ENCODE measurements around the gene APPBP2.
"Not testable (repeated sequence)": the region's sequence is repeated elsewhere in the genome, so short reads cannot be mapped to it uniquely, and the experiment has no call there.

The APPBP2 gene

DNA sequence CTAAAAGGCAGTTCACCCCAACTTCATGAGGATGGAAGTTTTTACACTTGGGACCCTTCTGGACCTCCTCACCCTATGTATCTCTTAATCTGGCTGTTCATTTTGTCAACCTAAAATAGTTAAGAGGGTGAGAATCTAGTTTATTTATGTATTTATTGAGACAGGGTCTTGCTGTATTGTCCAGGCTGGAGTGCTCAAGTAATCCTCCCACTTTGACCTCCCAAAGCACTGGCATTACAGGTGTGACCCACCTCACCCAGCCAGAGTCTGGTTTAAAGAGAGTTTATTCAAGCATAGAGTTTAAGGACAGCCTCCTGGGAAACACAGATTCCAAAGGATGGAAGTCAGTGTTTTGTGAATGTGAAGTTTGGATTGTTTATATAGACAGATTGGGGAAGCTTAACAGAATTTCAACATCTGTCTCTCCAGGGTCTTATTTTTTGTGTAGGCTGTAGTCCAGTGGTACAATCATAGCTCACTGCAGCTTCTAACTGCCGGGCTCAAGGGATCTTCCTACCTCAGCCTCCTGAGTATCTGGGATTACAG, 8.0 kb upstream of the APPBP2 start:
- no peak for DNase-seq (ENCODE audit: low read depth in 2 of 2)

DNA sequence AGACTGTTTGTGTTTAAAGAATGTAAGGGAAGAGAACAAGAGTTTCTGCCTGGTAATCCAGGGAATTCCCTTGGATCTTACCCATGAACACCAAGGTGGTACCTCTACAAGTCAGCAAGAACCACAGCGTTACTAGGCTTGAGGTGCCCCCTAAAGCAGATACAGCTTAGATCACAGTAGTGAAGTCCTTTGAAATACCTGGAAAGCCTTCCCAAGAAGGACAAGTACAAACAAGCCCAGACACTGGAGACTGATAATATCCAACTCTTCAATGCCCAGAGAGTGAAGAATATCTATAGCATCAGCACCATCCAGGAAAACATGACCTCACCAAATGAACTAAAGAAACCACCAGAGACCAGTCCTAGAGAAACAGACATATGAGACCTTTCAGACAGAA, 3.8 kb upstream of the APPBP2 start:
- no peak for DNase-seq (ENCODE audit: low read depth in 2 of 2)

DNA sequence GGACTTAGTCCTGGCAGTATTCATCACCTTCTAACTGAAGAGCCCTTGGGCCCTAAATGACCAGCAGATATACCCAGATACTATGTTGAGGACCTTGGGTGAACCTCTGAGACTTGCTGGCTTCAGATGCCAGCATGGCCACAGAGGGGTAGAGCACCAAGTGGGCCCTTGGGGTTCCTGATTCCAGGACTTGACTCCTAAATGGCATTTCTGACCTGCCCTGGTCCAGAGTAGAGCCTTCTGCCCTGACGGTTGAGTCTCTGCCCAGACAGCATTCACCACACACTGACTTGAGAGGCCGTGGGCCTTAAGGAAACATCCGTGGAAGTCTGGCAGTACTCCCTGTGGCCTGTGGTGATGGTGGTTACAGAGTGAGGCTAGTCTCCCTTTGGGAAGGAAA, 2.8 kb upstream of the APPBP2 start:
- no peak for DNase-seq (ENCODE audit: low read depth in 2 of 2)

DNA sequence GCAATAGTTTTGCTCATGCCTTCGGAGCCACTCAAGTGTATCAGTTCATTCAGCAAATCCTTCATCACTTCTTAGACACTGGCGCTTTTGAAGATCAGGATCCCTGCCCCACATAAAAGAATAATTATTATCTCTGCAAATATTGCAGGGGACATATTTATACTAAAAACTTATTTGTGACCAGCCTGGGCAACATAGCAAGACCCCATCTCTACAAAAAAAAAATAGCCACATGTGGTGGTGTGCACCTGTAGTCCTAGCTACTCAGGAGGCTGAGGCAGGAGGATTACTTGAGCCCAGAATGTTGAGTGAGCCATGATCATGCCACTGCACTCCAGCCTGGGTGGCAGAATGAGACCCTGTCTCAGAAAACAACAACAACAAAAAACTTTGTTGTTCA, 1.7 kb upstream of the APPBP2 start:
- DNase-seq (ENCODE audit: low read depth in 2 of 2) = no peak

DNA sequence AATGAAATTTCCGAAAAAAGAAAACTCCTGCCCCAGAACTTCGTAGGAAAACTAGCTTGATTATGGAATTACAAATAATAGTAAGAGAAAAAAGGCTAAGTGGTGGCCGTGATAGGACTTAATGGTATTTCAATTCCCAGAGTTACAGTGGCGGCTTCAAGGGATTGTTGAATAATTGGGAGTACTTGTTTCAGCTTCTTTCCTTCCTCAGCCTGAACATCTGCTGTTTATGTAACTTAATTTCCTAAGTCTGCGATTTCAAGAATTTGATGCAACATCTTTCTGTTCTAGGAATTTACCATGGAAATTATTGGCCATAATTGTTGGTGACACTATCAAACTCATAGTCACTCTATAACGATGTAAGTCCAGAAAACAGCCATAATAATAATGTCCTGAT, 684 bp upstream of the APPBP2 start:
- DNase-seq (ENCODE audit: low read depth in 2 of 2) = no peak

DNA sequence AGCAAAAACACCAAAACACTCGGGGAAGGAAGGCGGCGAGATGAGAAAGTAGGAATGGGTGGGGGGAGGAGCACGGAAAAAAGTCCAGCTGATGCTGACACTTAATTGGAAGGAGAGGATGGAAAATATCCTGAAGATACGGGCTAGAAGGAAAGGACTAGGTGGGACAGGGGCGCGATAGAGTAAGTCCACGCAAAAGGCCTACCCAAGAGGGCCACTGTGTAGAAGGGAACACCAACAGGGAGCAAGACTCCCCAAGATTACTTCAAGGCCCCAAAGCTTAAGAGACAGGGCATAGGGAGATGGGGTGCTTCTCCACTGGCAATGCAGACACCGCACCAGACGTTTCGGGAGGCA, 736 bp downstream of the APPBP2 start:
- DNase-seq (ENCODE audit: low read depth in 2 of 2) = no peak

DNA sequence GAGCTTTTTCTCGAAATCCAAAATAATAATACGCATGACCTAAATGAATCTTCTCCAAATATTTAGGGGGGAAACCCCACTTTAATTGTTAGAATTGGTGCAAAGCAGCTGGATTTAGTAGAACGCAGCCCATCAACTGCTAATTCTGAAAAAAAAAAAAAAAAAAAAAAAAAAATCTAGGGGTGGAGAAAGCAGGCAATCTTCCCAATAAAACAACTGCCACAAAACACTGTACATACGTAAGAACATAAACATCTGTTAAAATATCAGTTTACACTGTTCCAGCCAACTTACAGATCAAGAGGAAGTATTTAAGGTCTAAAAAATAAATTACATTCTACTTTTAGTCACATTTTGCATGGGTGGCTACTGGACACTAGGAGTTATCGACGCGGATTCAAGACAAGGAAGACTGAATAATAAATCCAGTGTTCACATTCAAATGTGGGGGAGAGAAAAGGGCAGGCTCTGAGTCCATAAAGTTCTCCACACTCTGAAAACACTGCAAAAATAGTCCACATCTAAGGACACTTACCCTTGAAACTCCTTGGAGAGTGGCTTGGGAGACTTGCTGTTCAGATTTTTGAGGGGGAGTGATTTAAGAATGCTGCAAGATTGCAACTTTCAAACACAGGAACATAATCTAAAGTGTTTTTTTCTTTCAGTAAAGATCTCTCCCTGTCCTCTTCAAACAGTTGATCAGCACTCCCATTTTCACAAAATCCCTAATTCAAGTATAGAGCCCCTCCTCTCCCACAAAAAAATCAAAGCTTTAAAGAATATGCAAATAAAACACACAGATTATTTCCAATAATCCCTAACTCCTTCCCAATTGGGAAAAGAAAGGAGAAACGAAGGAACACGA, 1.3 kb downstream of the APPBP2 start:
- no peak for DNase-seq (ENCODE audit: low read depth in 2 of 2)

DNA sequence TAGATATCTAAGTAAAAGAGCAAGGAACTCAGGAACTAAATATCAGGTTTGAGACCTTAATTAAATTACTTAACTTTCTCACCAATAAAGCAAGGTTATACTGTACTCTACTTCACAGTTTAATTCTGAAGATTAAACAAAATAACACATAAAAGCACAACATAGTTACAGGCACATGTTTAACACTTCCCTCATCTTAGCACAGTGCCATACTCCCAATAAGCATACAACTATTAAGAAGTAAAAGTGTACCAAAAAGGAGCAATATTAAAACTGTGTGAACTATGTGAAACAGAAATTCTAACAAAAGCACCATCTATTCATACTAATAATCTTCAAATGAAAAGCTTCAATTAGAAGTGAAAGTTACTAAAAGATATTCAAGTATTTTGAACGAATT, 2.2 kb downstream of the APPBP2 start:
- no peak for DNase-seq (ENCODE audit: low read depth in 2 of 2)

DNA sequence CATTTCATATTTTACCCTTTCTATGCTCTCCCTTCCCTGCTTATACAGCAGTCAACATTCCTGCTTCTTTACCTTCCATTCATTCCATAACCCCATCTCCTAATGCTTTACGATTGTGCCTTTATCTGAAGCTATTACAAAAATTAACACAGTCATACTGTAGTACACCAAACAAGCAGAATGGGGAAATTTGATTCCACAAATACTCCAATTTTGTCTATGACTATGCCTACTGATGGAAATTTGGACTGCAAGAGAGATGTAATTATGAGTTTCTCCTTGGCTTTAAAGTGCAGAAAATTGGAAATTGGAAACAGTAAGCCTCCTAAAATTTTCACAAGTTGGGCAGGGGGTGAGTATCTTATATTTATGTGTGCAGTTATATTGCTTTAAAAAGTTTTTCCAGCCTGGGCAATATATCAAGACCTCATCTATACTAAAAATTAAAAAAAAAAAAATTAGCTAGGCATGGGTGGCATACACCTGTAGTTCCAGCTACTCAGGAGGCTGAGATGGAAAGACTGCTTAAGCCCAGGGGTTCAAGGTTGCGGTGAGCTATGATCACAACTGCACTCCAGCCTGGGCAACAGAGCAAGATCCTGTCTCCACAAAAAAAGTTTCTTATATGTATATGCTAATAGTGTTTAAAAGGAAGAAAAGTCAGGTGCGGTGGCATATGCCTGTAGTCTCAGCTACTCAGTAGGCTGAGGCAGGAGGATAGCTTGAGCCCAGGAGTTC, 3.0 kb downstream of the APPBP2 start:
- no peak for DNase-seq (ENCODE audit: low read depth in 2 of 2)

DNA sequence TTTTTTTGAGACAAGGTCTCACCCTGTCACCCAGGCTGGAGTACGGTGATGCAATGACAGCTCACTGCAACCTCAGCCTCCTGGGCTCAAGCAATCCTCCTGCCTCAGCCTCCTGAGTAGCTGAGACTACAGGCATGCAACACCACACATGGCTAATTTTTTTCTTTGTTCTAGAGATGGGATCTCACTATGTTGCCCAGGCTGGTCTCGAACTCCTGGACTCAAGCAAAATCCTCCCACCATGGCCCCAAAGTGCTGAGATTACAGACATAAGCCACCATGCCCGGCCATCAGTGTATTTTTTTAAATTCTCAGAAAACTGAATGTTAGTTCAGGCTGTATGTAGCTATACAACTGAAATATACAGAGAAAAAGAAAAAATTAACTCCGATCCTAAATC, 6.2 kb downstream of the APPBP2 start:
- DNase-seq (ENCODE audit: low read depth in 2 of 2) = no peak

DNA sequence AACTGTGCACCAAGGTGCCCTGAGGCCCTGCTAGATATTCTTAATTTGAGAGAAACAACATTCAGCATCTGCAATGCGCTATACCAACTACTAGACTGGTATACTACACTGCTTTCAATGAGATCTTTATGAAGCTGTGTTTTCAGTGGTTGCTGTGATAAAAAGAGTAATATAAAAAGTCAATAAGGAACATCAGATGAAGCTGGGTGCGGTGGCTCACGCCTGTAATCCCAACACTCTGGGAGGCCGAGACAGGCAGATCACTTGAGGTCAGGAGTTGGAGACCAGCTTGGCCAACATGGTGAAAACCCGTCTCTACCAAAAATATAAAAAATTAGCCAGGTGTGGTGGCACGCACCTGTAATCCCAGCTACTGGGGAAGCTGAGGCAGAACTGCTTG, 10.4 kb downstream of the APPBP2 start:
- DNase-seq (ENCODE audit: low read depth in 2 of 2) = not testable (repeated sequence)

DNA sequence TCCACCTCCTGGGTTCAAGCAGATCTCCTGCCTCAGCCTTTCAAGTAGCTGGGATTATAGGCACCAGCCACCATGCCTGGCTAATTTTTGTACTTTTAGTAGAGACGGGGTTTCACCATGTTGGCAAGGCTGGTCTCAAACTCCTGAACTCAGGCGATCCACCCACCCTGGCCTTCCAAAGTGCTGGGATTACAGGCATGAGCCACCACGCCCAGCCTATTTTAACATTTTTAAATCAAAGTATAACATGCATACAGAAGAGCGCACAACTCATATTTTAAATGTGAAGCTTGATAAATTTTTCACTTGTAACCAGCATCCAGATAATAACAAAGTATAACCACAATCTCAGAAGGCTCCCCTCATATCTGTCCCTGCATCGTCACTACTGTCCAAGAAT, 10.8 kb downstream of the APPBP2 start:
- DNase-seq (ENCODE audit: low read depth in 2 of 2) = not testable (repeated sequence)

DNA sequence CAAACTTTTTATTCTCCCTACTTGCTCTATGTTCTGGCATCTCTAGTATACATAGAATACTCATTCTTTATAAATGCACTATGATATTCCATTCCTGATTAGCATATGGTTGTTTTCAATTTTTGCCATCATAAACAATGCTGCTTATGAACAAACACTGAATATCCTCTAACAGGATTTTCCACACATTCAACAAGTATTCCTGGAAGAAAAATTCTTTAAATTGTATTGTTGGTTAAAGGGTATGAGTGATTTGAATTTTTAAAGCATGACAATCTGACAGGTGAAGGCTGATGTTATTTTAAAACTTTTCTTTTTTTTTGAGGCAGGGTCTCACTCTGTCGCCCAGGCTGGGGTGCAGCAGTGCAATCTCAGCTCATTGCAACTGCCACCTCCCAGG, 11.5 kb downstream of the APPBP2 start:
- no peak for DNase-seq (ENCODE audit: low read depth in 2 of 2)

DNA sequence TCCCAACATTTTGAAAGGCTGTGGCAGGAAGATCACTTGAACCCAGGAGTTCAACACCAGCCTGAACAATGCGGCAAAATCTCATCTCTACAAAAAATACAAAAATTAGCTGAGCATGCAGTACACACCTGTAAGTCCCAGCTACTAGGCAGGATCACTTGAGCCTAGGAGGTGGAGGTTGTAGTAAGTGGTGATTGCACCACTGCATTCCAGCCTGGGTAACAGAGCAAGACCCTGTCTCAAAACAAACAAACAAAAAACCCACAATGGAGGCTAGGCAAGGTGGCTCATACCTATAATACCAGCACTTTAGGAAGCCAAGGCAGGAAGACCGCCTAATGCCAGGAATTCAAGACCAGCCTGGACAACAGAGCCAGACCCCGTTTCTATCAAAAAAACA, 12.0 kb downstream of the APPBP2 start:
- no peak for DNase-seq (ENCODE audit: low read depth in 2 of 2)

DNA sequence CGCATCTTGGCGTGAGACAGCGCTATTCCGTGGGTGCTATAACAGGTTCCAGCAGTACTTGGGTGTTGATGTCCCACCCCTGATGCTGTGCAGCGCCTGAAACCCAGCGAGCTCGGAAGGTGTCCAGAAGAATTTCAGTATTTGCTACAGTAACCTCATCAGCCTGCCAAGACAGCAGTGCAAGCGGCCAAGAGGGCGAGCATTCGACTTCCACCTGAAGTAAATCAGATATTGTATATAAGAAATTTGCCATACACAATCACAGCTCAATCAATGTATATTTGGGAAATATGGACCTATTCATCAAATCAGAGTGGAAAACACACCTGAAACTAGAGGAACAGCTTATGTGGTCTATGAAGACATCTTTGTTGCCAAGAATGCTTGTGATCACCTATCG, 13.0 kb downstream of the APPBP2 start:
- no peak for DNase-seq (ENCODE audit: low read depth in 2 of 2)

DNA sequence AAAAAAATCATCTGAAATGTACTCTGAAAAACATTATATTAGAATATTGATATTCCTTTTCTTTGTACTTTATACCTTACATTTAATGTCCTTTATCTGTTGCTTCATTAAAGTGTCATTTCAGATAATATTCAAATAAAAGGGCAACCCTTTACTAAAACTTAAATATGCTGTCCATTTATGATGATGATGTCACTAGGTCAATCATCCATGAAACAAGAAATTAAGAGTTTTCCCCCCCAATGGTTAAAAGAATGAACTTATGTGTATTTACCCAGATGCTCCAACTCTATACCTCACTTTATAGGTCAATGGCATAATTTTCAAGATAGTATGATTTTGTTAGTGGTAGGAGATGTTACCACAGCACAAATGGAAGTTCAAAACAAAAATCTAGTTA, 15.3 kb downstream of the APPBP2 start:
- no peak for DNase-seq (ENCODE audit: low read depth in 2 of 2)

DNA sequence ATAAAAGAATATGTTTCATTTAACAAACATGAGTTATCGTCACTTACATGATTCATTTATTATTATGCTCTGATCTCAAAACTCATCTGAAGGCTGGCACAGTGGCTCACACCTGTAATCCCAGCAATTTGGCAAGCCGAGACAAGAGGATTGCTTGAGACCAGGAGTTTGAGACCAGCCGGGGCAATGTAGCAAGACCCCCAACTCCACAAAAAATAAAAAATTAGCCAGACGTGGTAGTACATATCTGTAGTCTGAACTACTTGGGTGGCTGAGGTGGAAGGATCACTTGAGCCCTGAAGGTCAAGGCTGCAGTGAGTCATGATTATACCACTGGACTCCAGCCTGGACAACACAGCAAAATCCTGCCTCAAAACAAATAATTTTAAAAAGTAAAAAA, 16.0 kb downstream of the APPBP2 start:
- DNase-seq (ENCODE audit: low read depth in 2 of 2) = no peak

DNA sequence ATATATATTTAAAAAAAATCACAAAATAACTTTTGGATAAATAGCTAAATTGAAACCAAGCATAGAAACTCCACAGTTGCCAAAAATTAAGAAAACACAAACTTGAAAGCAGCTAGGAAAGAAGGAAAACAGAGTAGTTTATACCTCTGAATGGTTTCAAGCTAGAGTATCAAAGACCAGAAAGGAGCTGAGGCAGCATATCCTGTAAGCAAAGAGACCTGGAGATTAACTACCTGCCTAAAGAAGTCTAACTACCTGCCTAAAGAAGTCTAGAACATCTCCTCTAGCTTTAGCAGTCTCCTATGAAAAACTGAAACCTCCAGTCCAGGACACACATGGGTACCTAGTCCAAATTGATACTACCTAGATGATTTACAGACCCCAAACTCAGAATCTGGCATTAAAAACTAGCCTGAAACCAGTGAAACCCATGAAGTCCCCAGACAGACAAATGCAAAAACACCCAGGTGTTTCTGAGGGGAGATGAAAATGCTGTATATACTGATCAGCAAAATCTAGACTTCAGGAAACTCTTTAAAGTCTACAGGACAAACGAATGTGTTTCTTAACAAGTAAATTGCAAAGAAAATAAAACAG, 17.6 kb downstream of the APPBP2 start:
- no peak for DNase-seq (ENCODE audit: low read depth in 2 of 2)

DNA sequence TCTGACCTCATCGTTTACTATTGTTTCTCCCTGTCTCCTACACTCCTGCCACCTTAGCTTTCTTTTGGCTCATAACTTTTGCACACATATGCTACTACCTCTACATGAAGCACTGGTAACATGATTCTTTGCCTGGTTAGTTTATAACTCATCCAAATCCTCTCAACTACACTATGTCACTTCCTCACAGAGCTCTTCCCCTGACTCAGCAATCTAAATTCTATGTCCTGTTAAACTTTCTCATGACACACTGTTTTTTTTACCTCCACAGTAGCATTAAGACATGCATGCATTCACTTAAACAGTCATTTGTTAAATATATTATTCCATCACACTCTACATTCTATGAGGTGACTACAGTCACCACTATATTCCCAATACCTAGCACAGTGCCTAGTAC, 19.7 kb downstream of the APPBP2 start:
- DNase-seq (ENCODE audit: low read depth in 2 of 2) = no peak

DNA sequence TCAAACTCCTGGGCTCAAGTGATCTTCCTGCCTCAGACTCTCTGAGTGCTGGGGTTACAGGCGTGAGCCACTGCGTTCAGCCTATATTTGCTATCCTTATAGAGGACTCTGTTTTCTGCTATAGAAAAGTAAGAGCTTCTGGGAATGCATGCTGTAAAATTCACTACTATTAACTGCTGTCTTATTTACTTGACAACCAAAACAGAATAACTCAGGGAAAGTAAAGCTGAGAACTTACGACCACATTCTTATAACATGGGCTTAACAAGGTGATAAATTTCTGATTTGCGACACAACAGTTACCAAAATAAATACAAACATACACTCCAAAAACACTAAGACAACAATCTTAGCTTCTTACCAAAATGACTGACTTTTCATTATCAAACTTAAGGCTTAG, 23.9 kb downstream of the APPBP2 start:
- no peak for DNase-seq (ENCODE audit: low read depth in 2 of 2)

DNA sequence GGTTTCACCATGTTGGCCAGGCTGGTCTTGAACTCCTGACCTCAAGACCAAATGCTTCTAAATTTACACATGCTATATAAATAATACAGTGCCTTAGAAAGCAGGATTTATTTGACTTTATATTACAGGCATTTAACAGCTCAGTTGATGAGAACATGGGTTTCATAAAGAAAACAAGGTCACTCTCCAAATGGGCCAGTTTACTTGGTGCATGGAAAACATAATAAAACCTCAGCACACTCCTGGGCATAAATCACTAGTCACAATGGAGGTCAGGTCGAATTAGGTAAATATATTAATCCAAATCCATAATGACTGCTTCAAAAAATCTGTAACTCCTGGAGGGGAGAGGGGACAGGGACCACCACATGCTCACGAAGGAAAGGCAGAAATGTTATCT, 24.5 kb downstream of the APPBP2 start:
- no peak for DNase-seq (ENCODE audit: low read depth in 2 of 2)

DNA sequence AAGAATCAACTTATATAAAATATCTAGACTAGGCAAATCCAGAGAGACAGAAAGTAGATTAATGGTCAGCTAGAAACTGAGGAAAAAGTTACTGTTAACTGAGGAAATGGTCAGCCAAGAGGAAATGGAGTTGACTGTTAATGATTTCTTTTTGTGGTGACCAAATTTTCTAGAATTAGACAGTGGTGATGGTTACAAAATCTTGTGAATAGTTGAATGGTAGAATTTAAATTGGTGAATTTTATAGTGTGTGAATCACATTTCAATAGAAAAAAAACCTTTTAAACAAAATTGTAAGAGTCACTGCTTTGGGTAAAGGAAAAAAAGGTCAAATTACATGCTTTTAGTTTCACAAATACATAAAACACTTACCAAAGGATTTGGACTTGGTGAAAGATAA, 30.0 kb downstream of the APPBP2 start:
- no peak for DNase-seq (ENCODE audit: low read depth in 2 of 2)

DNA sequence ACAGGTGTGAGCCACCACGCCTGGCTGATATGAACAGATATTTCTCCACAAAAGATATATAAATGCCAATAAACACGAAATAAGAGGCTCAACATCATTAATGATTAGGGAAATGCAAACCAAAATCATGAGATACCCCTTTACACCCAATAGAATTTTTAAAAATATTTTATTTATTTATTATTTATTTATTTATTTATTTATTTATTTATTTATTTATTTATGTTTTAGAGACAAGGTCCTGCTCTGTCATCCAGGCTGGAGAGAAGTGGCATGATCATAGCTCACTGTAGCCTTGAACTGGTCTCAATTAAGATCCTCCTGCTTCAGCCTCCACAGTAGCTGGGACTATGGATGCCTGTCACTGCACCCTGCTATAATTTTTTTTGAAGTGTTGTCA, 30.8 kb downstream of the APPBP2 start:
- no peak for DNase-seq (ENCODE audit: low read depth in 2 of 2)

All from stimulated activated CD8-positive, alpha-beta memory T cell treated with anti-CD3 and anti-CD28 coated beads, Interleukin-2, amount 100 ng/mL, for 1 hour (primary cell).